Measurements from ENCODE around the gene SEC23A.

The SEC23A gene

GRCh38 chr14:38989922-38990546 lies 113.0 kb downstream of the SEC23A start:
- no peak for TF ChIP-seq CTCF (IDR thresholded peaks at IDR 0.05; ENCODE audit: extremely low read depth, missing control alignments)
- DNase-seq (ENCODE audit: low spot score): peak; percentile 13

- no peak for DNase-seq (ENCODE audit: low spot score)
- TF ChIP-seq CTCF (IDR thresholded peaks at IDR 0.05; ENCODE audit: extremely low read depth, missing control alignments): no peak
Measured at GRCh38 chr14:38987781-38988180, 115.3 kb downstream of the SEC23A start.

- TF ChIP-seq CTCF (IDR thresholded peaks at IDR 0.05; ENCODE audit: extremely low read depth, missing control alignments): no peak
- no peak for DNase-seq (ENCODE audit: low spot score)
Measured at GRCh38 chr14:38982837-38983236, 120.2 kb downstream of the SEC23A start.

GRCh38 chr14:38982278-38982677 lies 120.8 kb downstream of the SEC23A start:
- DNase-seq (ENCODE audit: low spot score): no peak
- no peak for TF ChIP-seq CTCF (IDR thresholded peaks at IDR 0.05; ENCODE audit: extremely low read depth, missing control alignments)
